Activated CD4-positive, alpha-beta T cell treated with anti-CD3 and anti-CD28 coated beads, Interleukin-2, amount 10 ng/mL, durations not matched to agents 24 days and 14 days (primary cell): ENCODE data around the gene CDKL1. TPM values are rescaled to one million over a fixed set of nuclear protein-coding genes. Genes with fewer than 3 reads are reported as not detected.

Source experiments
- DNase-seq: peaks from one replicate; pipeline ENCODE4 v3.0.0; 2022
- H3K27ac Mint-ChIP-seq: one replicate; pipeline ENCODE4 v1.8.0; 2022; ENCODE audit warnings: mild to moderate bottlenecking, mixed read lengths
- H3K27me3 Mint-ChIP-seq: one replicate; pipeline ENCODE4 v1.8.0; 2022; ENCODE audit warnings: mixed read lengths
- H3K36me3 Mint-ChIP-seq: one replicate; pipeline ENCODE4 v1.8.0; 2022; ENCODE audit warnings: low read depth, mild to moderate bottlenecking, mixed read lengths
- H3K4me1 Mint-ChIP-seq: one replicate; pipeline ENCODE4 v1.8.0; 2021; ENCODE audit warnings: mixed read lengths
- H3K4me3 Mint-ChIP-seq: one replicate; pipeline ENCODE4 v1.8.0; 2022; ENCODE audit warnings: mild to moderate bottlenecking, moderate library complexity, mixed read lengths
- H3K9me3 Mint-ChIP-seq: one replicate; pipeline ENCODE4 v1.8.0; 2021; ENCODE audit warnings: mixed read lengths
- intact Hi-C: fragments of 100-400 bp; cut with micrococcal nuclease; formaldehyde crosslinking; loops from one replicate; pipeline ENCODE4 v1.15.1; 2023
- total RNA-seq: library from RNA; stranded (reverse); gene quantifications from 2 replicates; pipeline ENCODE4 v1.2.3, GENCODE V29; 2022

Gene CDKL1
- 4.8 and 5.7 TPM in 2 replicates for total RNA-seq

GRCh38 chr14:50396631-50397389, at the start of gene CDKL1:
Gene CDKL1 (minus strand): TSS chr14:50396881. CDS start chr14:50395868, 1,013 bp downstream.
- Mint-ChIP-seq H3K27me3 (peaks cover 20% of the 10 kb centered on the region), H3K36me3 (peaks cover 3% of the 10 kb centered on the region), H3K9me3 (no peaks in the 10 kb centered on the region), H3K4me1 (peaks cover 16% of the 10 kb centered on the region), H3K4me3 (peak within 1 kb of the TSS; percentile 88), H3K27ac (peak within 1 kb of the TSS; percentile 88)
- intact Hi-C loops, result loop anchor here (1.0 kb wide), 4 partner anchors 34 to 124 kb away; no protein-coding TSS in a partner anchor
- DNase-seq, result peak; percentile 84

- Mint-ChIP-seq H3K4me1 (no peaks in the 10 kb centered on the region), H3K27me3 (no peaks in the 10 kb centered on the region), H3K4me3 (no peak overlapping the region), H3K9me3 (peaks cover 3% of the 10 kb centered on the region), H3K36me3 (peaks cover 46% of the 10 kb centered on the region), H3K27ac (no peak overlapping the region)
- DNase-seq, result no peak
- intact Hi-C loops, result no loop called here
Measured at GRCh38 chr14:50434528-50434927, 37.8 kb upstream of the CDKL1 start.

GRCh38 chr14:50432131-50432530, 35.5 kb upstream of the CDKL1 start:
- Mint-ChIP-seq H3K4me3 (no peak overlapping the region), H3K4me1 (no peaks in the 10 kb centered on the region), H3K27ac (no peak overlapping the region), H3K9me3 (no peaks in the 10 kb centered on the region), H3K27me3 (no peaks in the 10 kb centered on the region), H3K36me3 (peaks cover 38% of the 10 kb centered on the region)
- DNase-seq, result no peak
- intact Hi-C loops, result no loop called here

- no peak overlapping the region for H3K4me3 Mint-ChIP-seq
- intact Hi-C loops, result no loop called here
- H3K9me3 Mint-ChIP-seq, result no peaks in the 10 kb centered on the region
Measured at GRCh38 chr14:50425816-50426215, 29.1 kb upstream of the CDKL1 start.

GRCh38 chr14:50425105-50425504, 28.4 kb upstream of the CDKL1 start:
- intact Hi-C loops, result no loop called here
- no peak overlapping the region for H3K4me3 Mint-ChIP-seq
- no peaks in the 10 kb centered on the region for H3K4me1 Mint-ChIP-seq
- no peaks in the 10 kb centered on the region for H3K9me3 Mint-ChIP-seq
- DNase-seq, result no peak
- H3K36me3 Mint-ChIP-seq, result peaks cover 16% of the 10 kb centered on the region
- no peaks in the 10 kb centered on the region for H3K27me3 Mint-ChIP-seq
- no peak overlapping the region for H3K27ac Mint-ChIP-seq

More at GRCh38 chr14:50425816-50426215, 29.1 kb upstream of the CDKL1 start:
- DNase-seq, result no peak
- Mint-ChIP-seq H3K27ac (no peak overlapping the region), H3K27me3 (no peaks in the 10 kb centered on the region), H3K36me3 (peaks cover 12% of the 10 kb centered on the region), H3K4me1 (no peaks in the 10 kb centered on the region)

GRCh38 chr14:50423529-50423928, 26.8 kb upstream of the CDKL1 start:
- H3K36me3 Mint-ChIP-seq, result peaks cover 20% of the 10 kb centered on the region
- no peak overlapping the region for H3K27ac Mint-ChIP-seq
- intact Hi-C loops, result no loop called here
- DNase-seq, result no peak
- no peaks in the 10 kb centered on the region for H3K27me3 Mint-ChIP-seq
- no peaks in the 10 kb centered on the region for H3K4me1 Mint-ChIP-seq
- H3K9me3 Mint-ChIP-seq, result no peaks in the 10 kb centered on the region
- no peak overlapping the region for H3K4me3 Mint-ChIP-seq

- peaks cover 26% of the 10 kb centered on the region for H3K36me3 Mint-ChIP-seq
- DNase-seq, result no peak
Measured at GRCh38 chr14:50421499-50421898, 24.8 kb upstream of the CDKL1 start.

GRCh38 chr14:50417853-50418252, 21.2 kb upstream of the CDKL1 start:
- intact Hi-C loops, result no loop called here
- peaks cover 32% of the 10 kb centered on the region for H3K36me3 Mint-ChIP-seq
- peak overlapping the region; percentile 14 for H3K27ac Mint-ChIP-seq
- DNase-seq, result no peak
- H3K9me3 Mint-ChIP-seq, result no peaks in the 10 kb centered on the region
- peaks cover 5% of the 10 kb centered on the region for H3K4me1 Mint-ChIP-seq
- H3K4me3 Mint-ChIP-seq, result no peak overlapping the region
- no peaks in the 10 kb centered on the region for H3K27me3 Mint-ChIP-seq

More at GRCh38 chr14:50421499-50421898, 24.8 kb upstream of the CDKL1 start:
- Mint-ChIP-seq H3K27ac (no peak overlapping the region), H3K27me3 (no peaks in the 10 kb centered on the region), H3K4me1 (peaks cover 5% of the 10 kb centered on the region), H3K4me3 (no peak overlapping the region), H3K9me3 (no peaks in the 10 kb centered on the region)
- intact Hi-C loops, result no loop called here

- H3K4me3 Mint-ChIP-seq, result no peak overlapping the region
- no peak overlapping the region for H3K27ac Mint-ChIP-seq
- no peaks in the 10 kb centered on the region for H3K27me3 Mint-ChIP-seq
- no peak for DNase-seq
- intact Hi-C loops, result no loop called here
- H3K9me3 Mint-ChIP-seq, result peaks cover 4% of the 10 kb centered on the region
- H3K36me3 Mint-ChIP-seq, result peaks cover 9% of the 10 kb centered on the region
- H3K4me1 Mint-ChIP-seq, result peaks cover 4% of the 10 kb centered on the region
Measured at GRCh38 chr14:50410921-50411320, 14.2 kb upstream of the CDKL1 start.

- no peaks in the 10 kb centered on the region for H3K27me3 Mint-ChIP-seq
- no peak overlapping the region for H3K27ac Mint-ChIP-seq
- H3K4me3 Mint-ChIP-seq, result no peak overlapping the region
- H3K36me3 Mint-ChIP-seq, result peaks cover 7% of the 10 kb centered on the region
- intact Hi-C loops, result no loop called here
- DNase-seq, result no peak
- peaks cover 4% of the 10 kb centered on the region for H3K4me1 Mint-ChIP-seq
- H3K9me3 Mint-ChIP-seq, result peaks cover 8% of the 10 kb centered on the region
Measured at GRCh38 chr14:50410071-50410470, 13.4 kb upstream of the CDKL1 start.

- intact Hi-C loops, result no loop called here
- no peak overlapping the region for H3K27ac Mint-ChIP-seq
- no peak overlapping the region for H3K4me3 Mint-ChIP-seq
- peaks cover 3% of the 10 kb centered on the region for H3K36me3 Mint-ChIP-seq
- H3K27me3 Mint-ChIP-seq, result no peaks in the 10 kb centered on the region
- peaks cover 8% of the 10 kb centered on the region for H3K9me3 Mint-ChIP-seq
- H3K4me1 Mint-ChIP-seq, result peaks cover 4% of the 10 kb centered on the region
- no peak for DNase-seq
Measured at GRCh38 chr14:50407111-50407812, 10.6 kb upstream of the CDKL1 start.

- peaks cover 8% of the 10 kb centered on the region for H3K9me3 Mint-ChIP-seq
- no peak overlapping the region for H3K4me3 Mint-ChIP-seq
- no peaks in the 10 kb centered on the region for H3K27me3 Mint-ChIP-seq
- intact Hi-C loops, result no loop called here
- H3K27ac Mint-ChIP-seq, result no peak overlapping the region
- H3K4me1 Mint-ChIP-seq, result peaks cover 4% of the 10 kb centered on the region
- DNase-seq, result no peak
- no peaks in the 10 kb centered on the region for H3K36me3 Mint-ChIP-seq
Measured at GRCh38 chr14:50403419-50403818, 6.7 kb upstream of the CDKL1 start.

GRCh38 chr14:50402965-50403364, 6.3 kb upstream of the CDKL1 start:
- peaks cover 2% of the 10 kb centered on the region for H3K27me3 Mint-ChIP-seq
- peaks cover 6% of the 10 kb centered on the region for H3K4me1 Mint-ChIP-seq
- no peak for DNase-seq
- no peak overlapping the region for H3K27ac Mint-ChIP-seq
- no peak overlapping the region for H3K4me3 Mint-ChIP-seq
- intact Hi-C loops, result no loop called here
- no peaks in the 10 kb centered on the region for H3K36me3 Mint-ChIP-seq
- H3K9me3 Mint-ChIP-seq, result peaks cover 8% of the 10 kb centered on the region

- intact Hi-C loops, result no loop called here
- Mint-ChIP-seq H3K27ac (no peak overlapping the region), H3K4me3 (no peak overlapping the region), H3K27me3 (peaks cover 10% of the 10 kb centered on the region), H3K4me1 (peaks cover 13% of the 10 kb centered on the region), H3K9me3 (no peaks in the 10 kb centered on the region), H3K36me3 (no peaks in the 10 kb centered on the region)
- DNase-seq, result no peak
Measured at GRCh38 chr14:50400461-50400860, 3.8 kb upstream of the CDKL1 start.
